GM18909 (cell line): Measurements from ENCODE around the gene METTL23.
"Not testable (repeated sequence)": the region's sequence is repeated elsewhere in the genome, so short reads cannot be mapped to it uniquely, and the experiment has no call there.

ENCODE experiments used
- ATAC-seq: cut with Tn5 transposase; IDR thresholded peaks from one replicate; pipeline ENCODE4 v1.9.1; 2021; ENCODE audit warnings: mild to moderate bottlenecking; ENCODE audit not compliant: unreplicated experiment, poor library complexity

METTL23 gene

GRCh38 chr17:76732734-76733617 lies 6.3 kb downstream of the METTL23 start:
- no peak for ATAC-seq

- ATAC-seq = no peak
These were observed 6.9 kb downstream of the METTL23 start for GRCh38 chr17:76733618-76733957.

- ATAC-seq = no peak
These were observed 7.6 kb downstream of the METTL23 start for GRCh38 chr17:76734080-76734840.

GRCh38 chr17:76735006-76735405 lies 8.4 kb downstream of the METTL23 start:
- ATAC-seq = no peak

GRCh38 chr17:76735586-76736348 lies 9.1 kb downstream of the METTL23 start:
- ATAC-seq = no peak

GRCh38 chr17:76736349-76737081 lies 9.9 kb downstream of the METTL23 start:
- peak; percentile 10 for ATAC-seq

GRCh38 chr17:76737082-76737675 lies 10.5 kb downstream of the METTL23 start, which contains the start of gene SRSF2:
SRSF2 (minus strand) TSS chr17:76737331; CDS start chr17:76737160, 171 bp downstream.
- ATAC-seq = peak; percentile 73

- ATAC-seq = peak; percentile 62
These were observed 11.2 kb downstream of the METTL23 start, which contains the start of gene MFSD11 for GRCh38 chr17:76737676-76738467. MFSD11 (plus strand) TSS chr17:76738119; CDS start chr17:76738353, 234 bp downstream.

GRCh38 chr17:76738468-76738850 lies 11.8 kb downstream of the METTL23 start:
- ATAC-seq = no peak

GRCh38 chr17:76739568-76740115 lies 13.0 kb downstream of the METTL23 start:
- not testable (repeated sequence) for ATAC-seq

GRCh38 chr17:76740329-76741118 lies 13.9 kb downstream of the METTL23 start:
- no peak for ATAC-seq

GRCh38 chr17:76742958-76743357 lies 16.3 kb downstream of the METTL23 start:
- no peak for ATAC-seq

- no peak for ATAC-seq
These were observed 18.1 kb downstream of the METTL23 start for GRCh38 chr17:76744747-76745146.

GRCh38 chr17:76745785-76746184 lies 19.1 kb downstream of the METTL23 start:
- not testable (repeated sequence) for ATAC-seq

GRCh38 chr17:76747716-76748363 lies 21.2 kb downstream of the METTL23 start:
- no peak for ATAC-seq

- ATAC-seq = no peak
These were observed 22.0 kb downstream of the METTL23 start for GRCh38 chr17:76748657-76749056.

GRCh38 chr17:76751416-76751993 lies 24.9 kb downstream of the METTL23 start:
- no peak for ATAC-seq
